ENCODE data around the gene KLHL15.

KLHL15 gene

DNA sequence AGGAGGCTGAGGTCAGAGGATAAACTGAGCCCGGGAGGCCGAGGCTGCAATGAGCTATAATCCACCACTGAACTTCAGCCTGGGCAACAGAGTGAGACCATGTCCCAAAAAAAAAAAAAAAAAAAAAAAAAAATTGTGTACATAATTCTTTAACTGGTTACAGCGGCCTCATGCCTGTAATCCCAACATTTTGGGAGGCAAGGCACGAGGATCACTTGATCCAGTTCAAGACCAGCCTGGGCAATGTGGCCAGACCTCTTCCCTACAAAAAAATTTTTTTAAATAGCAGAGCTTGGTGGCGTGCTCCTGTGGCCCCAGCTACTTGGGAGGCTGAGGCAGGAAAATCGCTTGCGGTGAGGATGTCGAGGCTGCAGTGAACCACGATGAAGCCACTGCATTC, 9.3 kb downstream of the KLHL15 start:
- TF ChIP-seq CTCF (IDR thresholded peaks at IDR 0.05) = no peak
- DNase-seq (ENCODE audit: low spot score) = no peak
- Histone ChIP-seq H3K4me3 (no peak overlapping the region), H3K27ac (no peak overlapping the region)

DNA sequence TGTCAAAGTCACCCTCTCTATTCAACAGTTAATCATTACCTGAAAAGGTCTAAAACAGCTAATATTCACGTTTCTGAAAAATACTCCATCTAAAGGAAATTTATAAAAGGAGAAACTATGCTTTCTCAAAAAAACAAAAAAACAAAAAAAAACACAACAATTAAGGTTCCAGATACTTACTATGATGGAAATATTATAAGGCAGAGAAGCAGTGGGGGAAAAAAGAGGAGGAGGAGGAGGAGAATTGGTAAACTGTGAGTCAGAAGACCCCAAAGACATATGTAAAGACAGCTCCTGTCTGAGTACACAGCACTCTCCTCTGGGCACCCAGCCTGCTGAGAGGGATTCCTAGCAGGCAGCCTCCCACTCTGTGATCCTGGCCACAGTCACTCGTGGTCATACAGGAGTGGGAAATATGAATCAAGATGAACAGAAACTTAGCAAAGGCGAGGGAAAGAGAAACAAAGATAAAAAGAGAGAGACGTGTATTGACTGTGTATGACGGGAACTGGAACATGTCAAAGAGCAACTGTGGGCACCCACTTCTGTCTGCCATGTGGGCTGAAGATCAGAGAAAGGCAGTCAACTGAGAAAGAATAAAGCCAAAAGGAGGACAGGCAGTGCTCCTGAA, 12.5 kb downstream of the KLHL15 start:
- Histone ChIP-seq H3K4me3 (no peak overlapping the region), H3K27ac (no peak overlapping the region)
- no peak for DNase-seq (ENCODE audit: low spot score)
- no peak for TF ChIP-seq CTCF (IDR thresholded peaks at IDR 0.05)

DNA sequence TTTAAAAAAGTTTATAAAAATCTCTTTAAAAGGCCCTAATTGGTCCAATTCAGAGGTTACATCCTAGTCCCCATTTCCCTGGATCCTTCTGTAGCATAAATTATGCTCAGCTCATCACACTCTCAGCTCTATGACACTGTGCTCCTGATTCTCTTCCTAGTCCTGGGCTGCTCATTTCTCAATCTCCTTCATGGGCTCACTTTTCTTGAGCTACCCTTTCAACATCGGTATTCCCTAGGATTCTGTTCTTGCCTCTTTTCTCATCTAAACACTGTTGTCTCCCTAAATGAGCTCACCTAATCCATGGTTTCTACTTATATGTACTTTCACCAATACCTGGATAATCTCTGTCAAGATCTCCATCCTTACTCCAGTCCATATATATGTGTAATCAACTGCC, 14.7 kb downstream of the KLHL15 start:
- H3K4me3 ChIP-seq = no peak overlapping the region
- no peak overlapping the region for H3K27ac ChIP-seq
- DNase-seq (ENCODE audit: low spot score) = no peak
- TF ChIP-seq CTCF (IDR thresholded peaks at IDR 0.05) = no peak

DNA sequence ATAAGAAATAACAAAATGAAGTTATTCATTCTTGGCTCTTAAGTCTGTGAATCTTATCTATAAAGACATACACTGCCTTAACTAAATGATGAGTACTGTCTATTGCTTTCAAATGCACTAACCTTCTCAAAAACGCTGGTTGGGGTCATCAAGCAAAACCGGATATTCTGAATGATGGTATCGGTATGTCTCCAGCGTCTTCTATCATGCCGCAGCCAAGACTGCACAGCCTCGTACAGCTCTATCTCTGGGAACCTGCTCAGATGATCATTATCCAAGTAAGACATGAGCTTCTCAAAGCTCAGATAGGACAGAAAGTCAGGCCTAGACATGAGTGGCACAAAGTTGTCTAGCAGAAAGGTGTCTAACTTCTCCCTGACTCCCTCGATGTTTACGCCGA, 21.1 kb downstream of the KLHL15 start:
- no peak for DNase-seq (ENCODE audit: low spot score)
- H3K27ac ChIP-seq = no peak overlapping the region
- TF ChIP-seq CTCF (IDR thresholded peaks at IDR 0.05) = no peak
- no peak overlapping the region for H3K4me3 ChIP-seq

DNA sequence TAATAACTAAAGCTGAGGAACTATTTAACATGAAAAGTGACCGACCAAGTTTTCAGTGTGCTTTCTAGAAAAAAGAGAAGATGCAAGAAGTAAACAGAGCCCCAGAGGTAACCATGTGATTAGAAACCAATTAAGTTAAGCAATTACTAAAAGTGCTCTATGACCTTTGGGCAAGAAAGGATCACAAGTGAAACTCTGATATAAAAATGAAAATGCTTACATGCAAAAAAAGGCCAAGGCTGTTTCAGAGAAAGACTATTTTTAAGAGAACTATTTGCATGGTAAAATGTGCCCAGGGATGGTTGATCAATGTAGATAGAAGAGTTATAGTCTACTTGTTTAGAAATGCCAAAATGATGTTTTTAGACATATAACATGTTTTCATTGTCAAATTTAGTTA, 22.0 kb downstream of the KLHL15 start:
- no peak for TF ChIP-seq CTCF (IDR thresholded peaks at IDR 0.05)
- no peak for DNase-seq (ENCODE audit: low spot score)
- no peak overlapping the region for H3K4me3 ChIP-seq
- no peak overlapping the region for H3K27ac ChIP-seq

GRCh38 chrX:24002792-24003191, 24.2 kb downstream of the KLHL15 start:
- H3K27ac ChIP-seq = no peak overlapping the region
- DNase-seq (ENCODE audit: low spot score) = no peak
- TF ChIP-seq CTCF (IDR thresholded peaks at IDR 0.05) = no peak
- H3K4me3 ChIP-seq = no peak overlapping the region

- Histone ChIP-seq H3K27ac (no peak overlapping the region), H3K4me3 (no peak overlapping the region)
- no peak for TF ChIP-seq CTCF (IDR thresholded peaks at IDR 0.05)
- DNase-seq (ENCODE audit: low spot score) = no peak
Measured at GRCh38 chrX:24002167-24002566, 24.8 kb downstream of the KLHL15 start.

All from coronary artery (tissue), 2 donors.